ENCODE measurements around the gene IFNA7.
"Not testable (repeated sequence)": the region's sequence is repeated elsewhere in the genome, so short reads cannot be mapped to it uniquely, and the experiment has no call there.

DNA sequence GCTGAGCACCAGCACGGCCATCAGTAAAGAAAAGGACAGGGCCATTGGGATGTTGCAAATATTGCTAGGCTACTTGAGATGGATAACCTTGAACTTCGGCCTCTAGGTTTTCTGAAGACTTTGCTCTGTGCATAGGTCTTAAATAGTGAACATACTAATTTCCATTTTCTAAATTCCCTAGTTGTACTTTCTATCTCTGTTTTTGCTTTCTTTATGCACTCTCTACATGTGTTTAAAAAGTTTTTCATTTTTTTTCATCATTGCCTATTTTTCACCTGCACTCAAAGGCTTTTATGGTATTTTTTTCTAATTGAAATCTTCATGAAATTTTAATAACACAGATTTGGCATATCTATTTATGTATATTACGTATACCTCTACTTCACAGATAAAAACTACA is 14.5 kb downstream of the IFNA7 start, which contains the start of gene IFNA4:
- TF ChIP-seq POLR2A, CTCF (IDR thresholded peaks at IDR 0.05): not testable (repeated sequence)
